HG02571 (cell line): ENCODE results near the gene COPB1.

ENCODE experiments used
- ATAC-seq: cut with Tn5 transposase; IDR thresholded peaks from one replicate; pipeline ENCODE4 v1.9.1; 2021; ENCODE audit warnings: mild to moderate bottlenecking, moderate library complexity; ENCODE audit not compliant: unreplicated experiment

COPB1 gene

DNA sequence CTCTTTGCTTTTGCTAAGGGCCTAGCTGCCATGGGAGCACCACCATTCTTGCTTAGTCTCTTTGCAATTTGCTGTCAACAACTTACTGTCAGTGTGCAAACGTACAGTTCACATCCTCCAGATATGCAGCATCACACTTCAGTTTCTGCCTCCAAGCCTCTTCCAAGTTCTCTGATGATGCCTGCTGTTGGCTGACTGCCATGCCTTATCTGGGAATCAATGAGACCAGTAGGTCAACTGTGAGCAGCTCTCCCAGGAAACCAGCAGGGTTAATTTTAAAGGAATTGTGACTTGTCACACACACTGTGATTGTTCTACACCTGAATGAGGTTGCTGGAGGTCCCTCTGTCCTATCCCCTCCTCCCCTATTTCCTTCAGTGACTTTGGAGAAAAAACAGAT is 56.0 kb downstream of the COPB1 start:
- no peak for ATAC-seq

DNA sequence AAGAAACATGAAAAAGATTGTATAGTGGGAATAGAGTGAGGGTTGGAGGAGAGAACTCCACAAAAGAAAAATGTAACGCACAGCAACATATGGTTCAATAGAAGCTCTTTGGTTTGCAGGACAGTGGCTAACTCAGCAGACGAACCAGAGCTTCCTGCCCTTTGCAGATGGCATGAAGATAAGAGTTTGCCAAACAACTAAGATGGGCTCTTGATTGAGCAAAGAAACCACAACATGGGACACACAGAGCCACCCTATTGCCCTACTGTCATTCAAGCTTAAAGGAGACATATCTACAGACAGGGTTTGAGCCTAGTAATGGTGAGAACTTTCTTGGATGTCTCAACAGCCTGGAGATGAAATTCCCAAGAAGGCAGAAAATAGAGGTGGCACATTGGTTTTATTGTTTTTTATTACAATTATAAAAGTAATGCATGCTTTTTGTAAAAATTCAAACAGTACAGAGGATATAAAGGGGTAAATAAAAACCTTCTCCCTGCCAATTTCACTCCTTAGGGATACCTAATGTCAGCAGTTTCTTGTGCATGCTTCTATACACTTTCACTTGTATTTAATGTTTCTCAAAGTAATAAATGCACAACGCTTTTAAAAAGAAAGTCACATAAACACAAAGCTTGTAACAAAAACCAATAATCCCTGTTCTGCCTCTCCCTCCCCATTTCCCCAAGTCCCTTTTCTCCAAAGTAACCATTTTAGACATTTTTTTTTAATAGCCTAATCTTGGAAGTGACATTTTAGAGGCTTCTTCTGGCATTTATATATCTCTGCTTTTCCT is 63.7 kb downstream of the COPB1 start:
- ATAC-seq = no peak

DNA sequence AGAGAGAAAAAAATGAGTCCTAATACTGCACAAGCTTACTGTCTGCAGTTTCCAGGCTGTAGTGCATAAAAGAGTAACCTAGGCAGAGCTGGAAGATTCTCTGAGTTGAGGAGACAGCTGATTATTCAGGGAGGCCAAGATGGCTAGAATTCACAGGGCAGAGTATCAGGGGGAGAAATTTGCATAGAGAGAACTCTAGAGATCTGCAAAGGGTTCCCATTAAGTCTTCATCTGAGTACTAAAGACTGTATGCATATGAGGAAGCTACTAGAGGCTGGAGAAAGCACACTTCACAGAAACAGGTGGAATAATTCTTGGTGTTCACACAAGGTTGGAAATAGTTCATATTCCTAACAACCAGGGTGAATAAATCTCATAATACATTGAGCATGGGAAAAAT is 74.0 kb downstream of the COPB1 start:
- ATAC-seq = no peak

DNA sequence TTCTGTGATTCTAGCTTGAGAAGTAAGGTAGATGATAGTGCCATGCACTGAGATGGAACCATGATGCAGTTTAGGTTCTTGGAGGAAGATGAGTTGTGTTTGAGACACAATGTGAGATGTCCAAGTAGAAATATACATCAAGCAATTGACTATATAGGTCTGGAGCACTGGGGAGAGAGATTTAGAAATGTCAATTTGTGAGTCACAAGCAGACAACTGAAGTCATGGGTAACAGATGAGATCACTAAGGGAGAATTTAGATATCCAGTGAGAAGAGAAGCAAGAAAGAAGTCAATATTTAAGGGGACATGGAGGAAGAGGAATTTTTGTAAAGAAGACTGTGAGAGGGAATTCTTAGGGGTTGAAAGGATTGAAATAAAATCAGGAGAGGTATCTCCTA is 75.5 kb downstream of the COPB1 start:
- no peak for ATAC-seq

DNA sequence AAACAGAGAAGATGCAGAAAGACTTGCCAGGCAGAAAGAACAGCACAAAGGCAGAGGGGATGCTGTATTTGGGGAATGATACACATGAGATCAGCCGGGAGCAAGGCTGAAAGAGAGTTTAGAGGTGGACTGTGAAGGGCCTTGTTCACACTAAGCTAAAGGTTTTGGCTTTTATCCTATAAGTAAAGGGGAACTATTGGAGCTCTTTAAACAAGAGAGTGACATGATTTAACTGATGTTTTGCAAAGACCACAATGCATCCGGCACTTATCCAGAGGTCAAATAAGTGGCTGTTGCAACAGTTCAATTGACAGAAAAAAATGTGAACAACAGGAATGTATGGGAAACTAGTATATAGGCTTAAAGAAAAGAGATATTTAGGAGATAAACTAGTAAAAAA is 76.0 kb downstream of the COPB1 start:
- no peak for ATAC-seq

DNA sequence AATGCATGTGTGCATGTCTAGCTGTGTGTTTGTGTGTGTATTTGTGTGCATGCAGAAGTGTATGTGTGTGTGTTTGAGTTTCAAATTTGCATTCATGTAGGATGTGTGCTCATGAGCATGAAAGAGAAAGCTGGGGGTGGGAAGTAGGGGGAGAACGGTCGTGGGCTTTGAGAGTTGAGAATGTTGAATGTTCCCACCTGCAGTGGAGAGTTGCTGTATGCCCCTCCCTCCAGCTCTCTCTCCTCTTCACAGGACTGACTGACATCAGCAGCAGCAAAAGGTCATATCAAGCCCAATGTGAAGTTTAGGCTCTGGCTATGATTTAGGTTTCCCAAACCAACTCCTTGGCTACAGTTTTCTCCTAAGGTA is 76.8 kb downstream of the COPB1 start:
- no peak for ATAC-seq

DNA sequence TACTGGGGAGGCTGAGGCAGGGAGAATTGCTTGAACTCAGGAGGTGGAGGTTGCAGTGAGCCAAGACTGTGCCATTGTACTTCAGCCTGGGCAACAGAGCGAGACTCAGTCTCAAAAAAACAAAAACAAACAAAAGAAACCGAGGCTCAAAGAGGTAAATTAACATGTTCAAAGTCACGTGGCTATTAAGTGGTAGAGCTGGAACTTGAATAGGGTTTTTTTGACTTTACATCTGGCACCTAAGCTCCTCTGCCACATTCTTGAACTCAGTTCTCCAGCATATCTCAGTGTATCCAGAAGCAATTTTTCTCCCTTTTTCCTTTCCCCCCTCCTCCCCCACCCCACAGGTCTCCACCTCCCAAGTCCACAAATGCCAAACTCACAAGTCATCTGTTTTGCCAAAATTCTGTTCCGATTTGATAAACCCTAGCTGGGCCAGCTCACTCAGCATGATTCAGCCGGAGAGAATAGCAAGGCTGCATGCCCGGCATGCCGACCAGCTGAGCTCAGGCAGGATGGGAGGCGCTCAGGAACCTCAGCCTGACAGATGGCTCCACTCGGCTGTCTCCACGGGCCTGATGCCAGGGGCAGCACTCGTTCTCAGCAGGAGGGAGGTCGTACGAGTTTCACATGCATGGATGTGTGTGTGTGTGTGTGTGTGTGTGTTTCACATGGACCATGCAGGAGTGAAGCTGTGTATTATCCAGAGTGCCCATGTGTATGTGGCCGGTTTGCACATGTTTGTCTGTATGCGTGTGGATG is 77.4 kb downstream of the COPB1 start:
- ATAC-seq = no peak

DNA sequence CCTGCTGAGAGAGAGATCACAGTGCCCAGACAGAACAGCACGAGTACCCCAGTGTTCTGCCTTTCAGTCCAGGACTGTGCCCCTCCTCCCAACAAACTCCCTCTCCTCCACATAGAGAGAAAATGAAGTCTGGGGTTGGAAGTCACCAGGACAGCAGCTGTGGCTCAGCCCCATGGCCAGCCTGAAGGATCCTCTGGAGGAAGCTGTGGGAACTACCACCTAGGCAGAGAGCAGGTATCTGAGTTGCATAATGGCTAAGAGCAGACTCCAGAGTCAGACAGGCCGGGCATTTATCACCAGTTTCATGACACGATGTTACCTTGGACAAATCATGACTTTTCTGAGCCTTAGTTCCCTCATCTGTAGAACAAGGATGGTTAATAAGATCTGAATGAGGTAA is 79.4 kb downstream of the COPB1 start:
- no peak for ATAC-seq

DNA sequence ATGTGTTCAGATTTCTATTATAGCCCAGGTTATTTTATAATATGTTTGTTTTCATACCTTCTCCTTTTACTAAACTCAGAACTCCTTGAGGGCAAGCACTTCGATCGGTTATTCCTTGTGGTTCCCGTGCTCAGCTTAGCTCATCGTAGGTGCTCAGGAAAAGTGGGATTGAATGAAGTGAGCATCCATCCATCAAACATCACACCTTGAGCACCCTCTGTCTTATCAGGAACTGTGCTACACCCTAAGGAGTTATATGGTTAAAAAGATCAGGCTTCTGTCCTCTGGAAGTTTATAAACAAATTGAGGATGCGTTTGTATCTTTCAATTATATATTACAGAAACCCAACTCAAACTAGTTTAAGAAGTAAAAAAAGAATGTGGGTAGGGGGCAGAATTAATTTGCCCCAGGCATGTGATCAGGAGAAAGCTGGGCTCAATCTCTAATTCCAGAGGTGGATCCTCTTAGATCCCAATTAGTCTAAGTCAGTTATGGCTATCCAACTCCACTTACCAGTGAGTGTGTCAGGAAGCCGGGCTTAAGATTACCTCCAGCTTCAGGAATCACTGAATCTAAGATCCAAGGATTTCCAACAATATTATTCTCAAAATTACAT is 80.7 kb downstream of the COPB1 start:
- no peak for ATAC-seq

DNA sequence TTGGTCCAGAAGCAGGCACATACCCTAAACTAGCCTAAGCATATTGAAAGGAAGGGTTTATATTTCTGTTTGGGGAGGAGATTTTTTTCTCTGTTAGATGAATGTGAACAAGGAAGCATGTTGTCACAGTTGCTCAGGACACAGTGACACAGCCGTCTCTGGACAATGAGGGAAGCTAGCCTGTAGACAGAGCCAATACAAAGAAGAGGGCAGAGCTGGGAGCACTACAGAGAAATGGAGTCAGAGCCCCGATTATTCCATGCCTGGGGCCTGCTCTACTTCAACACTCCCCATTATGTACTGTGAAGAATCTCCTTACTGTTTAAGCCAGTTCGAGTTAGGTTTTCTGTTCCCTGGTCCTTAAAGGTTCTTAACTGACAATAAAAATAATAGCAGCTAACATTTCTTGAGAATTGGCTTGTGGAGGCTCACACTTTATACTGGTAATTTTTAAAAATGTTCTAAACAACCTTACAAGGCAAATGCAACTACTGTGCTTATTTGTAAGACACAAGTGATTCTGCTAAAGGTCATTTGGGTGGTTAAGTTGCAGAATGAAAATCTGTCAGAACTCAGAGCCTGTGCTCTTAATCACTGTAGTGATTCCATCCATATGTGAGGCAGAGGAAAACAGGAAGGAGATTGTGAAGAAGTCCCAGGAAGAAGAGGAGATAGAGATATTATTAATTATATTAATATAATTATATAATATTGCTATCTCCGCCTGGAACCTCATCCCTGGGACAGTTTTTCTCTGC is 81.8 kb downstream of the COPB1 start:
- ATAC-seq = no peak

DNA sequence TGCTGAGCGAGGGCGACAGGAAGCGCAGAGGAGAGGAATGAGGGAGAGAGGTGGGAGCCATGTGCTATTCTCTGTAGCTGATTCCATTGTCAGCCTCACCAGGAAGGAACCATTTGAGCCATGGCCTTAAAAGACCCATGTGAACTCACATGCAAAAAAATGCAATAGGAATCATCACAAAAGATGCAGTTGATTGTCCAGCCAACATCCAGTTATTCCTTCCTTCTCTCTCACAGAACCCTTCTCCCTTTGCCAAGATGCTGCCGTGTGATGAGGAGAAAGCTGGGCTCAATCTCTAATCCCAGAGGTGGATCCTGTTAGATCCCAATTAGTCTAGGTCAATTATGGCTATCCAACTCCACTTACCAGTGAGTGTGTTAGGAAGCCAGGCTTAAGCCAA is 82.4 kb downstream of the COPB1 start:
- no peak for ATAC-seq

DNA sequence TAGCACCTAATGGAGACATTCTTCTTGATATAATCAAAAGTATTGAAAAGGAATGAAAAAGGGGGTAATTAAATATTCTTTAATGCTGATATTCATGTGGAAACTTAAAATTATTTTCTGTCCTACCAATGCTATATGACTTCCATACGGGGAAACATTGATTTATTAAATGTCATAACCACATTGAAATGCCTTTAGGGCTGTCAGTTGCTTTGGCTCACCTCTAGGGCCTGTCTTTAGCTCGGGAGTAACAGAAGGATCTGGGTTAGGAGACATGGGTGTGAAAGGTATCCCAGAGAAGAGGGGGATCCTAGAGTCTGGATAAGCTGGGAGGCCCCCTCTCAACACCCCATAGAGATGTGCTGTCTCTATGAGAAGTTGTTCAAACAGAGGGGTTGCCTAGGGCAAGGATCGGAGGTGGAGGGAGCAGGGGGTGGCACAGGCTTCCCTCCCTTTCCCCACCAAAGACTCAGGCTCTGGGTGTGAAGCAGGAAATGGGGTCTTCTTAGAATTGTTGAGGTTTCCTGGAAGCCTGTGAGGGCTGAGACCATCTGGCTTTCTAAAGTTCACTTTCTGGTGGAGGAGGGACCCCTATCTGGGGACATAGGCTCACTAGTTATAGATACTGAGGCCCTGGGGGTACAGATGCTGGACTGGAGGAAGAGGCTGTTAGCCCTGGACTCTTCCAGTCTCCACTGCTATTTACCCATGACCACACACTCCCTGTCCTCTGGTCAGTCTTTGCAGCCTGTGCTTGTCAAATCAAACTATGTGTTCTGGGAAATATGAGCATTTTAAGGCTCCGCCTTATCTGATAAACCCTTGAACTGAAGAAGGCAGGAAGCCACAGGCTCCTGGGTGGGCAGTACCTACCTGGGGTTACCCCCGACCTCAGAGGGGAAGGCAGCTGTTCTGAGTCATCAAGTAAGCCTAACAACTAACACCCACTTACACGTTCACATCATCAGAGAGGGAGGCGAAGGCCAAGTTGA is 84.8 kb downstream of the COPB1 start:
- peak; percentile 76 for ATAC-seq

DNA sequence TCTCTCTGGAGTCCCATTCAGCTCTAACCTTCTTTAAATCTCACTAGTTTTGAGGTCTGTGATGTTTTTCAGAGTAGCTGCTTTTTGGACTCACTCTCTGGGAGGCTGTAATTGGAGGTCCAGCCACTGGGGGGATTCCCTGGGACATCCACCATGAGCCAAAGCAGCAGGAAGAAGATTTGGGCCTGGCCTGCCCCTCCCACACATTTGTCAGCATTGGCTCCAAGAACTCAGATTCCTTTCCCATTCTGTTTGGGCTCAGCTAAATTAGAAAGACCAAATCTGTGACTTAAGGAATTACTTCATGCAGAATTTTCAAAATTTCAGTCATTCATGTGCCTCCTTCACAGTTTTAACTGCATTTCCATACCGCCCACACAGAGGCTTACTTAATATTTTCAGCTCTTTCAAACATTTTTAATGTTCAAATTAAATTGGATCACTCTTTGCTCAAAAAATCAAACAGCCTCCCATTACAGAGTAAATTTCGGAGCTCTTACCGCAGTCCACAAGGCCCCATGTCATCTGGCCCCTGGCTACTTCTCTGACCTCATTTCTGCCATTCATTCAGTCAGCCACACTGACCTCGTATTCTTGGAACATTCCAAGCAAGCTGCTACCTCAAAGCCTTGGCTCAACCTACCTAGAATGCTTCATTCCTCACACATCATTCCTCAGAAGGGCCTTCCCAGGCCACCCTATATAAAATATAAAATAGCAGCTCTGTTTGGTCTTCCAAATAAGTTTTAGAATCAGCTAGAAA is 86.1 kb downstream of the COPB1 start:
- no peak for ATAC-seq

DNA sequence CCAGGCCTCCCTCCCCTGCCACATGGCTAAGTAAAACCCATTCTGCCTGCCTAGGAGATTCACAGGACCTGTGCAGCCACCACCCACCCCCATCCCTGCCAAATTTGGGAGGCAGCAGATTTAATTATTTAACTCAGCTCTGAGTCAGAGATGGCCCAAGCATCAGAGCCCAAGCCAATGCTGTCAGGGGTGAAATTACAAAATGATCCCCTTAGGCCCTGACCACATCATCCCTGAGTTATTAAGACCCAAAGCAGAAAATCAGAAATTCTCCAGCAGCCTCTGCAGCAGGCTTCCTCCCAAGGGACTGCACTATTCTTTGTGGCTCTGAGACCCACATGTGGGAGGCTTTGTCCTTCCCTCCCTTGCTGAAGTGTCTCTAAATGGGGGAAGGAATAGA is 87.8 kb downstream of the COPB1 start:
- no peak for ATAC-seq

DNA sequence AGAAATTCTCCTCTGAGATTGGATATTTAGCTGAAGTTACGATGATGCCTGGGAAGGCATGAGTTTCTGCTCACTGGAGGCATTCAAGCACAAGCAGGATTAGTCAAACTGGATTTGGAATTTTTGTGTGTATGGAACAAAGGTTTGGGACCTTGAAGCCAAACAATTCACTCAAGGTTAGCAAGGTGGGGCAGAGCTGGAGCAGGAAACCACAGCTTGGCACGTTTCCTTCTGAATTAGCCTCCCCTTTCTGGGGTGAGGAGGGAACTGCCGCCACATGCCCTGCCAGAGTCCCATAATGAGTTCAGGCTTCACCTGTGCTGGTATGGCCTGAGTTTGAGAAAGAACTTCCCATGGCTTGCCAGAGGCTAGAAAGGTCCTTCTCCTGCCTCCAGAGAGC is 89.7 kb downstream of the COPB1 start:
- ATAC-seq = no peak

DNA sequence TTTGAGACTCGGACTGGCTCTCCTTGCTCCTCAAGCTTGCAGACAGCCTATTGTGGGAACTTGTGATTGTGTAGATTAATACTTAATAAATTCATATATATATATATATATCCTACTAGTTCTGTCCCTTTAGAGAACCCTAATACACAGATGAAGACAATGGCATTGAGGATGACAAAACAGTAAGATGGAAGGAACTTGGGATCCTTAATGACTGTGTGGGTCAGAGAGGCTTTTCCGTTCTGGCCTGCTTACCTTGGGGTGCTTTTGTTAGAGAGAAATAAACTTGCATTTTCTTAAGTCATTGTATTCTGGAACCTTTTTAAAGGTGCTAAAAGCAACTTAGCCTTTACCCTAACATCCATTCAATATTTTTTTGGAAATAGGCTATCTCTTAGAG is 91.0 kb downstream of the COPB1 start:
- no peak for ATAC-seq
